GM12872 (cell line): ENCODE data around the gene DNAAF2.

Source experiments
- CTCF ChIP-seq: IDR thresholded peaks from 3 replicates; pipeline ENCODE4 v1.5.1; 2011; ENCODE audit warnings: low read depth, mild to moderate bottlenecking, low read length, moderate library complexity; ENCODE audit not compliant: insufficient read depth

The DNAAF2 gene

GRCh38 chr14:49623941-49624839 is 10.9 kb downstream of the DNAAF2 start:
- no peak for TF ChIP-seq CTCF

GRCh38 chr14:49623387-49623786 is 11.7 kb downstream of the DNAAF2 start:
- no peak for TF ChIP-seq CTCF

- TF ChIP-seq CTCF, result no peak
These were observed 12.9 kb downstream of the DNAAF2 start for GRCh38 chr14:49622022-49622607.

- TF ChIP-seq CTCF, result no peak
These were observed 13.7 kb downstream of the DNAAF2 start for GRCh38 chr14:49621114-49621881.

- TF ChIP-seq CTCF, result peak; percentile 28; the same call in 1 of the 3 replicates
These were observed 14.6 kb downstream of the DNAAF2 start, which contains the start of the genes MGAT2 and RPL36AL for GRCh38 chr14:49620182-49621113. Gene MGAT2 (plus strand): TSS chr14:49620799. CDS start chr14:49621269, 470 bp downstream. Gene RPL36AL (minus strand): TSS chr14:49620626. CDS start chr14:49619104, 1,522 bp downstream.

- no peak for TF ChIP-seq CTCF
These were observed 15.3 kb downstream of the DNAAF2 start for GRCh38 chr14:49619730-49620129.
